ENCODE data around the gene ESYT1.

Gene ESYT1

GRCh38 chr12:56163533-56164344, 35.7 kb downstream of the ESYT1 start:
- H3K4me3 ChIP-seq (ENCODE audit: low read depth, low read length) = no peak overlapping the region
- DNase-seq (ENCODE audit: low read depth) = no peak
- TF ChIP-seq CTCF (IDR thresholded peaks at IDR 0.05; ENCODE audit: insufficient read depth, low read depth, low read length, missing control alignments) = no peak

- TF ChIP-seq CTCF (IDR thresholded peaks at IDR 0.05; ENCODE audit: insufficient read depth, low read depth, low read length, missing control alignments) = no peak
- DNase-seq (ENCODE audit: low read depth) = no peak
- no peak overlapping the region for H3K4me3 ChIP-seq (ENCODE audit: low read depth, low read length)
Observed at GRCh38 chr12:56164345-56164729, 36.3 kb downstream of the ESYT1 start.

- no peak for TF ChIP-seq CTCF (IDR thresholded peaks at IDR 0.05; ENCODE audit: insufficient read depth, low read depth, low read length, missing control alignments)
- DNase-seq (ENCODE audit: low read depth) = no peak
- H3K4me3 ChIP-seq (ENCODE audit: low read depth, low read length) = no peak overlapping the region
Observed at GRCh38 chr12:56165369-56165768, 37.3 kb downstream of the ESYT1 start.

- TF ChIP-seq CTCF (IDR thresholded peaks at IDR 0.05; ENCODE audit: insufficient read depth, low read depth, low read length, missing control alignments) = no peak
- DNase-seq (ENCODE audit: low read depth) = no peak
- H3K4me3 ChIP-seq (ENCODE audit: low read depth, low read length) = no peak overlapping the region
Observed at GRCh38 chr12:56169229-56169759, 41.2 kb downstream of the ESYT1 start.

GRCh38 chr12:56172839-56173238, 44.8 kb downstream of the ESYT1 start:
- TF ChIP-seq CTCF (IDR thresholded peaks at IDR 0.05; ENCODE audit: insufficient read depth, low read depth, low read length, missing control alignments) = no peak
- H3K4me3 ChIP-seq (ENCODE audit: low read depth, low read length) = no peak overlapping the region
- no peak for DNase-seq (ENCODE audit: low read depth)

GRCh38 chr12:56178347-56178746, 50.3 kb downstream of the ESYT1 start:
- H3K4me3 ChIP-seq (ENCODE audit: low read depth, low read length) = no peak overlapping the region
- no peak for DNase-seq (ENCODE audit: low read depth)
- no peak for TF ChIP-seq CTCF (IDR thresholded peaks at IDR 0.05; ENCODE audit: insufficient read depth, low read depth, low read length, missing control alignments)

- TF ChIP-seq CTCF (IDR thresholded peaks at IDR 0.05; ENCODE audit: insufficient read depth, low read depth, low read length, missing control alignments) = no peak
- no peak for DNase-seq (ENCODE audit: low read depth)
- H3K4me3 ChIP-seq (ENCODE audit: low read depth, low read length) = no peak overlapping the region
Observed at GRCh38 chr12:56186957-56187356, 58.9 kb downstream of the ESYT1 start.
